DOHH2 (cell line): Measurements from ENCODE around the gene MRPL3.

Experiments used
- H3F3A ChIP-seq: fragments of 200-600 bp; sonication (generic), shearing (Covaris generic); 2 replicates; pipeline ENCODE4 v1.6.0; 2016; ENCODE audit warnings: antibody characterized with exemption, mild to moderate bottlenecking; ENCODE audit not compliant: control insufficient read depth, insufficient read depth
- H3K27ac ChIP-seq: fragments of 200-600 bp; sonication (generic); 2 replicates; pipeline ENCODE4 v1.5.1; 2014; ENCODE audit warnings: low read depth, mild to moderate bottlenecking, low read length, moderate library complexity
- H3K27me3 ChIP-seq: fragments of 200-600 bp; sonication (generic); 2 replicates; pipeline ENCODE4 v1.6.1; 2014; ENCODE audit warnings: mild to moderate bottlenecking, low read length, mixed read lengths; ENCODE audit not compliant: control insufficient read depth
- H3K36me3 ChIP-seq: fragments of 200-600 bp; sonication (generic); 2 replicates; pipeline ENCODE4 v1.6.1; 2014; ENCODE audit warnings: mild to moderate bottlenecking, low read length, moderate library complexity, mixed read lengths; ENCODE audit not compliant: control insufficient read depth
- H3K4me1 ChIP-seq: fragments of 200-600 bp; sonication (generic); 2 replicates; pipeline ENCODE4 v1.6.1; 2014; ENCODE audit warnings: mild to moderate bottlenecking, low read length, mixed read lengths; ENCODE audit not compliant: control insufficient read depth
- H3K4me2 ChIP-seq: fragments of 200-600 bp; sonication (generic); 2 replicates; pipeline ENCODE4 v1.6.0; 2014; ENCODE audit warnings: mild to moderate bottlenecking, low read length, moderate library complexity
- H3K4me3 ChIP-seq: fragments of 200-600 bp; sonication (generic); 2 replicates; pipeline ENCODE4 v1.5.1; 2014; ENCODE audit warnings: mild to moderate bottlenecking, low read length, mixed read lengths
- H3K79me2 ChIP-seq: fragments of 200-600 bp; sonication (generic); 2 replicates; pipeline ENCODE4 v1.6.1; 2014; ENCODE audit warnings: mild to moderate bottlenecking, low read length, mixed read lengths; ENCODE audit not compliant: control insufficient read depth
- H3K9me2 ChIP-seq: fragments of 200-600 bp; sonication (generic); replicated peaks from 2 replicates; pipeline ENCODE4 v1.6.1; 2014; ENCODE audit warnings: mild to moderate bottlenecking, low read length, mixed read lengths; ENCODE audit not compliant: control insufficient read depth
- H3K9me3 ChIP-seq: fragments of 200-600 bp; sonication (generic); 2 replicates; pipeline ENCODE4 v1.6.1; 2014; ENCODE audit warnings: antibody characterized with exemption, low read length, mixed read lengths; ENCODE audit not compliant: control insufficient read depth, insufficient read depth
- H4K20me1 ChIP-seq: fragments of 200-600 bp; sonication (generic); 2 replicates; pipeline ENCODE4 v1.6.0; 2014; ENCODE audit warnings: low read depth, mild to moderate bottlenecking, antibody characterized with exemption, low read length, moderate library complexity; ENCODE audit not compliant: control insufficient read depth, insufficient read depth
- CTCF ChIP-seq: fragments of 200-600 bp; sonication (generic); IDR thresholded peaks from one replicate; pipeline ENCODE4 v1.5.1; 2014; ENCODE audit warnings: antibody characterized with exemption, mild to moderate bottlenecking, low read depth, low read length; ENCODE audit not compliant: poor library complexity, severe bottlenecking
- EZH2phosphoT487 ChIP-seq: fragments of 200-600 bp; sonication (generic); IDR thresholded peaks from 2 replicates; pipeline ENCODE4 v1.6.1; 2017; ENCODE audit warnings: borderline replicate concordance, mild to moderate bottlenecking, antibody characterized with exemption, low read length, moderate library complexity, mixed read lengths

MRPL3 gene

GRCh38 chr3:131470377-131470776, 32.4 kb downstream of the MRPL3 start:
- Histone ChIP-seq H3K27ac (no peak overlapping the region), H3K9me2 (no peaks in the 10 kb centered on the region), H4K20me1 (no peaks in the 10 kb centered on the region), H3K36me3 (peaks cover 80% of the 10 kb centered on the region), H3K4me1 (peaks cover 6% of the 10 kb centered on the region; the same call in 1 of the 2 replicates), H3K4me2 (no peak overlapping the region), H3K27me3 (no peaks in the 10 kb centered on the region), H3K9me3 (no peaks in the 10 kb centered on the region), H3K79me2 (peaks cover 20% of the 10 kb centered on the region), H3K4me3 (no peak overlapping the region), H3F3A (no peaks in the 10 kb centered on the region)
- TF ChIP-seq CTCF (no peak), EZH2phosphoT487 (no peak)

GRCh38 chr3:131458653-131459052, 44.1 kb downstream of the MRPL3 start:
- H3K36me3 ChIP-seq = peaks cover 31% of the 10 kb centered on the region
- H3K4me3 ChIP-seq = no peak overlapping the region
- no peaks in the 10 kb centered on the region for H3K4me1 ChIP-seq
- no peak overlapping the region for H3K27ac ChIP-seq
- TF ChIP-seq EZH2phosphoT487 (no peak), CTCF (no peak)
- no peaks in the 10 kb centered on the region for H3F3A ChIP-seq
- H3K9me3 ChIP-seq = no peaks in the 10 kb centered on the region
- H3K79me2 ChIP-seq = no peaks in the 10 kb centered on the region
- H3K4me2 ChIP-seq = no peak overlapping the region
- no peaks in the 10 kb centered on the region for H3K27me3 ChIP-seq
- H3K9me2 ChIP-seq = no peaks in the 10 kb centered on the region
- H4K20me1 ChIP-seq = no peaks in the 10 kb centered on the region

GRCh38 chr3:131457220-131457619, 45.6 kb downstream of the MRPL3 start:
- TF ChIP-seq EZH2phosphoT487 (no peak), CTCF (no peak)
- Histone ChIP-seq H3K9me3 (no peaks in the 10 kb centered on the region), H3K27me3 (no peaks in the 10 kb centered on the region), H3K79me2 (no peaks in the 10 kb centered on the region), H3K27ac (no peak overlapping the region), H4K20me1 (no peaks in the 10 kb centered on the region), H3K4me2 (no peak overlapping the region), H3K4me3 (no peak overlapping the region), H3K36me3 (peaks cover 17% of the 10 kb centered on the region), H3K4me1 (no peaks in the 10 kb centered on the region), H3F3A (no peaks in the 10 kb centered on the region), H3K9me2 (no peaks in the 10 kb centered on the region)
